A172 (cell line): Measurements from ENCODE around the gene SMIM13. TPM values are rescaled to one million over a fixed set of nuclear protein-coding genes. Genes with fewer than 3 reads are reported as not detected.

Experiments used
- DNase-seq: peaks from one replicate; pipeline ENCODE4 v3.0.0-alpha.2; 2015; ENCODE audit warnings: low spot score
- total RNA-seq: library from RNA; depleted of rRNA; stranded (reverse); fragments of >200 nt; shearing (Covaris generic); gene quantifications from 2 replicates; pipeline ENCODE4 v1.2.3, GENCODE V29; 2014

The SMIM13 gene
- total RNA-seq, 1 experiment from 2014 or later, result 12.9 TPM

DNA sequence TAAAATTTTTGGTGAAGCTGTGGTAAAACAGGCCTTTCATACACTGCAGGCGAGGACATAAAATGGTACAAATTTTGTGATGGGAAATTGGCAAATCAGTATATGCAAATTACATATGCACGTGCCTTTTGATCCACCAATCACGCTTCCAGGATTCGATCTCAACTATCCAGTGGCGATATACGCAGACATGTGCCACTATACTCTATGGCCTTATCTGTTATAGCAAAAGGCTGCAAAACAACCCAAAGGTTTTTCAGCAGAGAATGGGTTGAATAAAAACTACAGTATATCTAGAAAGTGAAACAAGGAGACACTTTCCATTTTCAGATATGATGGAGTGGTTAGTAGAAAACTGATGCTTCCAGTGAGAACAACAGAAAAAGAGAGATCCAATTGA lies 59.8 kb downstream of the SMIM13 start:
- DNase-seq, result no peak

DNA sequence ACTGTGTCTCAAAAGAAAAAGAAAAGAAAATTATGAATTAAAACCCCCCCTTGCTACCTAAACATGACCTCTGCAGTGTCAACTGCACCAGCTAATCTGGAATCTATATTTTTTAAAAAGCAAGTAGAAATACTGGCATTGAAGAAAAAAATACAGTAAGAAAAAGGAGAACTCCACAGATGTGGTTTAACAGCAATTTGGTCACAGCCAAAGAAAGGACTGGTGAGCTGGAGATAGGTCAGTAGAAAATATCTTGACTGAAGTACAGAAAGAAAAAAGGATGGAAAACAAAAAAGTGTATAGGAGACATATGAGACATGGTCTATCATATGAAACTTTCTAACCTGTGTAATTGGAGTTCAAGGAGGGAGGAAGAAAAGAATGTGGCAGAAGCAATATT lies 62.0 kb downstream of the SMIM13 start:
- DNase-seq, result no peak

DNA sequence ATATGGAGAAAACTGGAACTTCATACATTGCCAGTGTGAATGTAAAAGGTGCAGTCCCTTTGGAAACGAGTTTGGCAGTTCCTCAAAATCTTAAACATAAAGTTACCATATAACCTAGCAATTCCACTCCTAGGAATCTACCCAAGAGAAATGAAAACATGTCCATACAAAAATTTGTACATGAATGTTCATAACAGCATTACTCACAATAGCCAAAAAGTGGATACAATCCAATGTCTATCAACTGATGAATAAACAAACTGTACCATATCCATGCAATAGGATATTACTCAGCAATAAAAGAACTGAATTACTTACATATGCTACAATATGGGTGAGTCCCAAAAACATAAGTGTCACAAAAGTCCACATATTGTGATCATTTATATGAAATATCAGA lies 66.6 kb downstream of the SMIM13 start:
- no peak for DNase-seq

DNA sequence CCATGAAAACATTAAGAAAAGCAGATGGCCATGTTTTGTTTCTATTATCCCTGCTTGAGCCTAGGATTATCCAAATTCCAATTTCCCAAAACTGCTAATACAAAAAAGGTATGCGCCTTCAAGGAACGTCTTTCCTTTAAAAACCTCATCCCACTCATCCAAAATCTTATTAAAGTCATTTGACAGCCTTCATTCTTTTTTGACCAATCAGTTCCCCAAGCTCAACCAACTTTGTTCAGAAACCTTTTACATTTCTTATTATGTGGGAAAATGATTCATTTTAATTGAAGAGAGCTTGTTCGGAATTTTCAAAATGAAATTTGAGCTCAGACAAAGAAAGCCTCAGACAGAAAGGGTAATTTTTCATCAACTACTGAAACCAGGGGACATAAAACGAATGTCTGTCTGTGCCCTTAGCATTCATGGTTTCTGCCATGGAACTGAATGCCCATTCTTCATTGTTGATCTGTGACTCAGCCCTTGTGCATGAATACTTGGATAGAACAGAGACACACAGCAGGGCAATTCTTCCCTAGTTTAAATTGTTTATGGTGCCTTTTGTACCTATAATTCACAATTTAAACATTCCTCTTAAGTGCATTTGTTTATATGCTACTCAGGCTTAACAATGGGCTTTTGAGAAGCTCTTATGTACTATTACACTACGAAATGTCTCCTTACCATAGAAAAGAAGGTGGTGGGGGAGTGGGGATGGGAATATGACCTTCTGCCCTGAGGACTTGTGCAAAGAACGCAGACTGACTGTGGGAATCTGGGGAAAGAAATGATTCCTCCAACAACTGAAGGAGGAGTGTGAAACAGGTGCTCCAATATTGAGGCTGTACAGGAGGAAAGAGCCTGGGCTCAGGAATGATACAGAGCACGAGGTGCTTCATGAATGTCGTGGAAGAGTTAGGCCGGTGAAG lies 67.7 kb downstream of the SMIM13 start:
- peak; percentile 70 for DNase-seq

DNA sequence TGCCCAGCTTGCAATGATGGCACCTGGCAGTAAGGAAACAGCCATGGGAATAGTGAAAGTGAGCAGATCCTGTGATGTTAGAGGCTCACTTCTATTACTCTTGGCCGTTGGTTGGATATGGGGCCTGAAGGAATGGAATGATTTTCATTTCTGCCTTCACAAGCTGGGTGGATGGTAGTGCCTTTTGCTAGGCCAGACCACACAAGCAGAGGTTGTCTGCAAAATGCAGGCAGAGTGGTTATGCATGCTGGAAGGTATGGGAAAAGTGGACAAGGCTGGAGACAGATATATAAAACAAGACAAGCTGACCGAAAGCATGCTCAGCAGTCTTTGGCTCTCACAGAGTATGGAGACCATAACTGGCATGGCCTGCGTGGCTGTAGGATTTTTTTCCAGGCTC lies 68.6 kb downstream of the SMIM13 start:
- no peak for DNase-seq

DNA sequence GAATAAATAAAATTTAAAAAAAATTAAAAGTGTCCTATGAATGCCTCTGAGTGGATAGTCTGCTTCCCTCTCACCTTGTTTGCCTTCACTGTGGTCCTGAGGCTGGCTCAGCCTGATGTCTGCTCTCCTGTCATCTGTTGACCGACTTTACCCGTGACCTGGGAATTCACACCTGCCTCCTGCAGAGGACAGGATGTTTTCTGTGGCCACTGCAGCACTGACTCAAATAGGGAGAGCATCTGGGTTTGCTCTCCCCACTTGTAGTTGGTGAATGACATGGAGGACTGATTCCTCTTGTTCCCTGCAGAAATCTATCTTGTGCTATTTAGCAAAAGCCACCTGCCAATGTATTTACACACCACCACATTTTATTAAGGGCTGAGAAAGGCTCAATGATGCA lies 70.3 kb downstream of the SMIM13 start:
- no peak for DNase-seq

DNA sequence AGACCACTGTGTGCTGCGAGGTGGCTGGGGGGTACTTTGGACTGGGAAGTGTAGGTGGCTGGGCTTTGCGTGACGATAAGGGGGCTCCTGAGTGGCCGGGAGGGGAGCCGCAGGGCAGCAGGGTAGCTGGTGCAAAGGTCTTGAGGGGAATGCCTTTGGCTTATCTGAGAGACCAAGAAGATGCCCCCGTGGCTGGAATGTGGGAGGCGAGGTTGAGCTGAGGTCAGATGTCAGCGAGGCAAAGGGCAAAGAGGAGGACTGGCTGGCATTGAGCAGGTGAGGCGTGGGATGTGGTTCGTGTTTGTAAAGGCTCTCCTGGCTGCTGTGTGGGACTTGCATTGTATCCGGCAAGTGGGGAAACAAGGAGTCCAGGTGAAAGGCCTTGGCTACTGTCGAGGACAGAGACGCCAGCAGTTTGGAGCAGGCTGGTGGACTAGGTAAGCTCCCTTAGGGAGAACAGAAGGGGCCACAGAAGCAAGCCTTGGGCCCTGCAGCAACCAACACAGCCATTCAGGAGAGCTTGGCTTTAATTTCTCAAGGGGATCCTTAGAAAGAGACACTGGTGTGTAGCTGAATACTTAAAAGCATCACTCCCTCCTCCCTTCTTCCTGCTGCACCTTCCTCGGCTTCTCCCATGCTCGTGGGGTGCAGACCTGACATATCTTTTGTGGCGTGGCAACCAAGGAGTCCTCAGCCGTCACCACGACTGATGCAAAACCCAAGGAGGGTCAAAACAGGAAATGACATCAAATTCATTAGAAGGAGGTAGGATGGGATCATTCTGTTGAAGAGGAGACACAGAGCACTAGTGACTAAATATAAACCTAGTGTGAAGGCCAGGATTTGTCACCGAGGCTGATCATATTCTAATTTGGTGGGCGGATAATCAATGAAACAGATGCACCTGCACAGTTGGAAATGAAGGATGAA lies 71.3 kb downstream of the SMIM13 start:
- no peak for DNase-seq

DNA sequence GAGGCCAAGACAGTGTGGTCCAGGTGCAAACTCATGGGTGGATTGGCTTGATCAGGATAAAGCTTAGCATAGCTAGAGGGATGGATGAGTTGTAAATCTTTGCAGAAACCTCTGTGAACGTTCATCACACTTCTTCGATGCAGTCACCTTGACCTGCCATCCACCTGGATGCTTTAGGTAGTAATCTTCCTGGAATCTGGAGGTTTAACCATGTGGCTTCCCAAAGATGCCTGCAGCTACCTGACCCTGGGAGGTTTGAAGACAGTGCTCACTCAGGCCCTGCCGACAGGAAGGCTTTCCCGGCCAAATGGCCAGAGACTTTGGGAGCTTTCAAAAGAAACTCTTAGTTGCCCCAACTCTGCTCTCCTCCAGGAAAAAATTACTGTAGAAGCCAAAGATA lies 73.3 kb downstream of the SMIM13 start:
- no peak for DNase-seq

DNA sequence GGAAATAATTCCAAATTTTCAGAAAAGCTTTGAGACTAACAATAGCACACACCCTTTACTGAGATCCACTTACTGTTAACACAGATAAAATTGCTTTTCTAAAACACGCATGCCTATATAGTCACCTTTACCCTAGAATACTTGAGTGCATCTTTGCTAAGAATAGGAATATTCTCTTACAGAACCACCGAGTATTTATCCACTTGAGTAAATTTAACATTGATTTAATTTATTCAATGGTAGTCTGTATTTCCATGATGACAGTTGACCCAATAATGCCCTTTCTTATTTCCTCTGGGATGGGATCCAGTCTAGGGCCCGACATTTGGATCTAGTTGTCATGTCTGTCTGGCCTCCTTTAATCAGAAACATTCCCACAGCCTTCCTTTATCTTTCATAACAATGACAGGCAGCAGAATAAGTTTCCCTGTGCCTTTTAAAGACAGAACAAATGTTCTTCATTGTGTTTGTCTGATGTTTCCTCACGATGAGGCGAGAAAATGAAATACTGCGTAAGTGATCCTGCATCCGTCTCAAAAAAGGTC lies 74.5 kb downstream of the SMIM13 start:
- no peak for DNase-seq

DNA sequence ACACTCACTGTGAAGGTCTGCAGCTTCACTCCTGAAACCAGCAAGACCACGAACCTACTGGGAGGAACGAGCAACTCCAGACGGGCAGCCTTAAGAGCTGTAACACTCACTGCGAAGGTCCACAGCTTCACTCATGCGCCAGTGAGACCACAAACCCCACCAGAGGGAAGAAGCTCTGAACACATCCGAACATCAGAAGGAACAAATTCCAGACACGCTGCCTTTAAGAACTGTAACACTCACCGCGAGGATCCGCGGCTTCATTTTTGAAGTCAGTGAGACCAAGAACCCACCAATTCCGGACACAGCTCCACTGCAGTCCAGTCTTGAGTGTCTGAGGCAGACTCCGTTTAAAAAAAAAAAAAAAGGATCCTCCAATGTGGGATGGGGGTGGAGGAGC lies 78.3 kb downstream of the SMIM13 start:
- no peak for DNase-seq

DNA sequence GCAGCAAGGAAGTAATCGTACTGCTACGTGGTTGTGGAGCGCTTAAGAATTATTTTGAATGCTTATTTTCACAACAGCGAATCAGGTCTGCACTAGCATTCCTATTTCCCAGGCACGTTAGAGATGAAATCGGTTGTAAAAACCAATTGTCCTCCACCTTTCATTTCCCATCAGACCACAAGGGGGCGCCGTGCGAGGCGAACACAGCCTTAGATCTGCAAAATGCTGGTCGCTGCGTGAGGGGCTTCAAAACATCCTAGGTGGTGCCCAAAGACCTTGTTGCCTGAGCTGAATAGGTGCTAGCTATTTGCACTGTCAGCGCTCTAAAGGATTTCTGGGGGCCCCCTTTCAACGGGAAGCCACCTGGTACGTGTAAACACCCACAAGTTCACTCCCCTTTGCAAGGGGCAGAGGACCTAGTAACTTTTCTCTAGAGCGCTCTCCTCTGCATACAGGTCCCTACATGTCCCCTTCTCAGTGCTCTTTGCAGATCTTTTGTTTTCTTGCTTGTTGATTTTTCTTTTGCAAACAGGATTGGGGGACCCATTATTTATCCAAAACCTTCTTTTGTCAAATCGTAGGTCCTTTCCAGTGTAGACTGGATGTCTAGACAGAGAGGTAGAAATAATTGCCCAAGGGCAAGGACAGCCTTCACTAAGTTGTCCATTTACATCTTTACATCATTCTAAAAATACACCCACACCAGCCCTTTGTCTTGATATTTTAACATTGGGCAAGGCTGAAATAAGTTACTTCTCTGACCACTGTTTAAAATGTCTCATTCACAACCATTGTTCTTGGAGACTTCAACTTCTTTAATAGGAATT lies 79.1 kb downstream of the SMIM13 start:
- DNase-seq, result peak; percentile 28

DNA sequence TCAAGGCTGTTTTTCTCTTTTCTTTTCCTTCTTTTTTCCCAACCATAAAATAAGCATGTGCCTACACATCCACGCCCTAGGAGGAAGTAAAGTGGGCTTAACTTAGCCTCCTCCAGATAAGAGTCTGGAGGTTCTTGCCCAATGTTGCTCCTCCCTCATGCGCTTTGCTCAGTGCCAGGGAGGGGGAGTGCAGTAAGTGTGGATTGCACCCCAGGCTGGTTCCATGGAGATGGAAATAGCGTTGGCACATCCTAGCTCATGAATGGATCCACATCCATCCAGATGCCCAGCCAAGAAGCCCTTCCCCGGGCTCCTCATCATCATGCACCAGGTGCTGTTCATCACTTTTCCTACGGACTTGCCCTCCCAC lies 80.6 kb downstream of the SMIM13 start:
- no peak for DNase-seq

DNA sequence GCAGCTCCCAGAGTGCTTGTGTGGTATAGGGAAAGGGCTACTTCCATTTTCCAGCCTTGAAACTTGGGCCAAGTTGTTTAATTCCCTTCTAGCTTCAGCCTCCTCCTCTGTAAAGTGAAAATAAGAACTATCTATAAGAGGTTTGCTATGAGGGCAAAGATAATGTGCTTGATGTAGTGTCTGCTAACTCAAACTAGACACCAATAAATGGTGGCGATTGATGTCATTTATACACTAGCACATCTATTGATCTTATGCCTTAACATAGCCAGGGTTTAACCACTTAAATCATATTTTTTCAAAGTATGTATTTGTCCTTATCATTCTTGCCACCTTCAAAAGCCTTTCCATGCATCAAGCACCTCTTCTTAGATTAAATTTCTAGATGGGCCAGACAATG lies 83.6 kb downstream of the SMIM13 start:
- no peak for DNase-seq

DNA sequence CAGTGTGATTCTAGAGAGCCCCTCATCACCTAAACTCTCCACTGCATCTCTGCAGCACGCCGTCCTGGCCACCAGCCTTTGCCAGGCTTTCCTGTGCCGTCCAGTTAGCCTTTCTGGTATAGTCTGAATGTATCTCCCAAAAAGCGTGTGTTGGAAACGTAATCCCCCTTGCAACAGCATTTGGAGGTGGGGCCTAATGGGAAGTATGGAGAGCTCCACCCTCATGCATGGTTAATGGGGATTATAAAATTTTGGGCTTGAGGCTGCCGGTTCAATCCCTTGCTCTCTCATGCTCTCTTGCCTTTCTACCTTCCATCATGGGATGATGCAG lies 85.4 kb downstream of the SMIM13 start:
- no peak for DNase-seq

DNA sequence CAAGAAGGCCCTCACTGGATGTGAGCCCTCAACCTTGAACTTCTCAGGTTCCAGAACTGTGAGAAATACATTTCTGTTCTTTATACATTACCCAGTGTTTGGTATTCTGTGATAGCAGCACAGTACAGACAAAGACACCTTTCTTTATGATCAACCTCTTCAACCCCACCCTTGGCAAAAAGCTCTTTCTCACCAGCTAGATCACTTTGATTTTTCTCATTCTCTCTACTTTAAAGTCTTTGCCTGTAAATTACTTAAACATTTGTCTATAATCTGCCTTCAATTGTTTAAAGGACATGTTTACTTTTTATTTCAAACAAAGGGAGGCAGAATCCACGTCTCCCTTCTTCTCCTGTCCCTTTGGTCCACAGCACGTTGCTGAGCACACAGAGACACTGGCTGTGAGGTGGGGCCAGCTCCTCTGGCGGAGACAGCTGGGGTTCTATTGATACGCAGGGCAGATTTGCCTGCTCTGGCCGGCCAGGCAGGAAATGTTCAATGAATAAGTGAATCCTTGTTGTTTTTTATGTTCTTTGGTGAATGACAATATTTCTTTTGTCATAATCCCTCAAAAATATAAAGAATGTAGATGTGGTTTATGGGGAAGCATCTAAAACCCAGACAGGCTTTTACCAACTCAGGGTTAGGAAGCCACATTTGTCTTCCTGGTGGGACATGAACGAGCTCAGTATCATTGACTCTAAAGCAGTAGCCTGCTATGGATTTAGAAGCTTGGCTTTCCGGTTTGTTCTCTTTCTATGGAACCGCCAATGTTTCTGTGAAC lies 86.0 kb downstream of the SMIM13 start:
- no peak for DNase-seq

DNA sequence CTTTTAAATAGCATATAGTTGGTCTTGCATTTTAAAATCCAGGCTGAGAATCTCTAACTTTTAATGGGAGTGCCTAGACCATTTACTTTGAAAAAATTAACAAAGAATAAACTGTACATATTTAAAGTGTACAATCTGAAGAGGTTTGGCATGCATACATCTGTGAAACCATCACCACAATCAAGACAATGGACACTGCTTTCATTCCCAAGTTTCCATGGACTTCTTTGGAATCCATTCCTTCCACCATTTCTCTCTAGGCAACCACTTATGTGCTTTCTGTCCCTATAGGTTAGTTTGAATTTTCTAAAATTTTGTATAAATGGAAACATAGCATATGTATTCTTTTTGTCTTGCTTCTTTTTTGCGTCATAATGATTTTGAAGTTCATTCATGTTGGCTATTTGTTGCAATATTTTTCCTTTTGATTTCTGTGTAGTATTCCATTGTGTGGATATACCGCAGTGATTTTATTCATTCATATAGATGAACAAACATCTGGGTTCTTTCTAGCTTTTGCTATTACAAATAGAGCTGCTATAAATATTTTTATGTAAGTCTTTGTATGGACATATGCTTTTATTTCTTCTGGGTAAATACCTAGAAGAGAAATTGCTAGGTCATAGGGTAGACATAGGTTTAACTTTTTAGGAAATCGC lies 88.0 kb downstream of the SMIM13 start:
- DNase-seq, result no peak

DNA sequence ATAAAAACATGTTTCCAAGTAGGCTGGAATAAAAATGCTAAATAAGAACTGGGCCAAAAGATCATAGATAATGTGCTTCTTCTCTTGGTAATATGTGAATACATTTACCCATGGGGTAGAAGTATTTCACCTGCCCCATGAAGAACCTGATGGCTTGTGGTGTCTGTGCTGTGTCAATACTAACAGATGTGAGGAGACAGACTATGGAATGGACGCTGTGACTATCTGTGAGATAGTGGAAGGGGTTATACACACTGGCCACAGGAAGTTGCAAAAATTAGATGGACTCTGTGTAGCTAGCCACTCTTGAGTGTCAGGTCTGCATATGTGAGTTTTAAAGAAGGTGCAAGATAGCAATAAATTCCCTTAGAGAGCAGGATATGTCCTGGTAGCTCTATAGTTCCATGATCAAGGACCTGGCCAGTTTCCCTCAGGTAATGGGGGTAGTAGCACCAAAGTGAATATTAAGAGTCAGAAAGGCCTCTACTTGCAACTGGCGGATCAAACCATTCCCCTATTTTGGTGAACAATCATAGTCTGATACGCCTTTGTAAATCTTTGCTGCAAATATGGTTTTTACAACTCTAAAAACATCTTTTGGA lies 90.2 kb downstream of the SMIM13 start:
- DNase-seq, result no peak

DNA sequence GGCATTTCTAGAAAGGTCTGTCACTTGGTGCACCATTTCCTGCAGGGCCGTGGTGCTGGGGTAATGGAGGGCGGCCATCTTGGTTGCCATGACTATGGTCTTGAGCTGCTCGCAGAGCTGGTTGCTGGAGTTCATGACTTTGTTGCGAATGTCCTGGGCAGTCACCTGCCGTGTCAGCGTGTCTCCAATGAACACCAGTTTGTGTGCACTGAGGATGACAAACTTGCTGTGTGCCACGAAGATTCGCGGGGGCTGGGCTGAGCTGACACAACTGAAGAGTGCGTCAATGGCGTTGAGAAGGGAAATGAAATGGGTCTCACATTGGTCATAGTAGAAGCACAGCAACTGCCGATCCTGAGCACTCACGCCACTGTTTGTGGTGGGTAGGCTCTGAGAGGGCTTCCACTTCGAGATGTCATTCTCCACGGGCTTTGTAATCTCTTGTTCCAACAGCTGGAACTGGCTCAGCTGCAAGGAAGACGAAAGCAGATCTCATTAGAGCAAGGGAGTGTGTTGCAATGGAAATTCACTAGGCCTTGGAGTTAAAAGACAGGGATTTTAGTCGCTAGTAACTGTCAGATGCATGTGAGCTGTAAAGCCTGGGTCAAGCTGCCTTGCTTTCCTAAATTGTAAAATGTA lies 91.7 kb downstream of the SMIM13 start:
- DNase-seq, result no peak

DNA sequence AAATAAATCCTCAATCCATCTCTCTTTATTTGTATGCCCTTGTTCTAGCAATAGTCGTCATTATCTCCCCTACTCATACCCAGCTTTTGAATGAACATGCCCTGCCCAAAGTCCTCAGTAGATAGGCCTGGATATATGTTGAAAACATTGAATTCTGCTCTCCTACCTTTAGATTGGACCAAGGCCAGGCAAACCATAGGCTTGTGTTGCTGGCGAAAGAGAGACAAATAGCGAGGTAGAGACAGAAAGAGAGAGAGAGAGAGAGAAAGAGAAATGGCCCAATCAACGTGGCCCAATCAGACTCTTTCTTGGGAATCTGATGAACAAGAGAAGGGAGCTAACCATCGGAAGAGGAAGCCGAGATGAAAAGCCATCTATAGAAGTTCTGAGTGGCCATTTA lies 93.7 kb downstream of the SMIM13 start:
- no peak for DNase-seq
